Progenitor cell of endocrine pancreas (in vitro differentiated cells): ENCODE data around the gene PCDHGA7. TPM values are rescaled to one million over a fixed set of nuclear protein-coding genes. Genes with fewer than 3 reads are reported as not detected.

Experiments used
- DNase-seq: peaks from one replicate; pipeline ENCODE4 v3.0.0; 2021; ENCODE audit warnings: low spot score; ENCODE audit not compliant: unreplicated experiment
- H3K27ac Mint-ChIP-seq: 2 replicates; pipeline ENCODE4 v1.8.0; 2021; ENCODE audit warnings: mild to moderate bottlenecking, moderate library complexity, mixed read lengths
- H3K27me3 Mint-ChIP-seq: 2 replicates; pipeline ENCODE4 v1.8.0; 2021; ENCODE audit warnings: mixed read lengths
- H3K36me3 Mint-ChIP-seq: 2 replicates; pipeline ENCODE4 v1.8.0; 2022; ENCODE audit warnings: mixed read lengths; ENCODE audit not compliant: insufficient read depth
- H3K4me1 Mint-ChIP-seq: 2 replicates; pipeline ENCODE4 v1.8.0; 2021; ENCODE audit warnings: low read depth, mixed read lengths
- H3K4me3 Mint-ChIP-seq: 2 replicates; pipeline ENCODE4 v1.8.0; 2021; ENCODE audit warnings: low read depth, mild to moderate bottlenecking, moderate library complexity, mixed read lengths
- H3K9me3 Mint-ChIP-seq: 2 replicates; pipeline ENCODE4 v1.8.0; 2021; ENCODE audit warnings: low read depth, mixed read lengths
- total RNA-seq: library from RNA; stranded (reverse); gene quantifications from 2 replicates; pipeline ENCODE4 v1.2.1, GENCODE V29; 2021
- TF ChIP-seq, protein P1 (sequence below): fragments of 200-600 bp; sonication (generic); IDR thresholded peaks from one replicate; pipeline ENCODE4 v1.5.0; 2021; ENCODE audit warnings: antibody characterized with exemption, mild to moderate bottlenecking; ENCODE audit not compliant: unreplicated experiment

The PCDHGA7 gene
- total RNA-seq, 1 donor from 2014 or later: 0.41 TPM

DNA sequence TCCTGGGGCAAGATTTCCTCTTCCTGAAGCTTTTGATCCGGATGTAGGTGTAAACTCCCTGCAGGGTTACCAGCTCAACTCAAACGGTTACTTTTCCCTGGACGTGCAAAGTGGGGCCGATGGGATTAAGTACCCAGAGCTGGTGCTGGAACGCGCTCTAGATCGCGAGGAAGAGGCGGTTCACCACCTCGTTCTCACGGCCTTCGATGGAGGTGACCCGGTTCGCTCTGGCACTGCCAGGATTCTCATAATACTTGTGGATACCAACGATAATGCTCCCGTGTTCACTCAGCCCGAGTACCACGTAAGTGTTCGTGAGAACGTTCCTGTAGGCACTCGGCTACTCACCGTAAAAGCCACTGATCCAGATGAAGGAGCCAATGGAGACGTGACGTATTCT, 26.9 kb upstream of the PCDHGA7 start:
- Mint-ChIP-seq H3K27me3 (no peaks in the 10 kb centered on the region), H3K4me1 (no peaks in the 10 kb centered on the region), H3K4me3 (no peak overlapping the region), H3K9me3 (peaks cover 42% of the 10 kb centered on the region), H3K27ac (no peak overlapping the region), H3K36me3 (peaks cover 14% of the 10 kb centered on the region)
- no peak for DNase-seq
- TF ChIP-seq, protein P1, sequence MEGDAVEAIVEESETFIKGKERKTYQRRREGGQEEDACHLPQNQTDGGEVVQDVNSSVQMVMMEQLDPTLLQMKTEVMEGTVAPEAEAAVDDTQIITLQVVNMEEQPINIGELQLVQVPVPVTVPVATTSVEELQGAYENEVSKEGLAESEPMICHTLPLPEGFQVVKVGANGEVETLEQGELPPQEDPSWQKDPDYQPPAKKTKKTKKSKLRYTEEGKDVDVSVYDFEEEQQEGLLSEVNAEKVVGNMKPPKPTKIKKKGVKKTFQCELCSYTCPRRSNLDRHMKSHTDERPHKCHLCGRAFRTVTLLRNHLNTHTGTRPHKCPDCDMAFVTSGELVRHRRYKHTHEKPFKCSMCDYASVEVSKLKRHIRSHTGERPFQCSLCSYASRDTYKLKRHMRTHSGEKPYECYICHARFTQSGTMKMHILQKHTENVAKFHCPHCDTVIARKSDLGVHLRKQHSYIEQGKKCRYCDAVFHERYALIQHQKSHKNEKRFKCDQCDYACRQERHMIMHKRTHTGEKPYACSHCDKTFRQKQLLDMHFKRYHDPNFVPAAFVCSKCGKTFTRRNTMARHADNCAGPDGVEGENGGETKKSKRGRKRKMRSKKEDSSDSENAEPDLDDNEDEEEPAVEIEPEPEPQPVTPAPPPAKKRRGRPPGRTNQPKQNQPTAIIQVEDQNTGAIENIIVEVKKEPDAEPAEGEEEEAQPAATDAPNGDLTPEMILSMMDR: no peak

DNA sequence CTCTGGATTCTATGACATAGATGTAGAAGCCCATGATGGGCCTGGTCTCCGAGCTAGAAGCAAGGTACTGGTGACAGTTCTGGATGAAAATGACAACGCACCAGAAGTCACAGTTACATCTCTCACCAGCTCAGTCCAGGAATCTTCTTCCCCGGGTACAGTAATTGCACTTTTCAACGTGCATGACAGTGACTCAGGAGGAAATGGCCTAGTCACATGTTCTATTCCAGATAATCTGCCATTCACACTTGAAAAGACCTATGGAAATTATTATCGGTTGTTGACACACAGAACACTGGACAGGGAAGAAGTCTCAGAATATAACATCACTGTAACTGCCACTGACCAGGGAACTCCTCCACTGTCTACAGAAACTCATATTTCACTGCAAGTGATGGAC, 26.4 kb upstream of the PCDHGA7 start:
- H3K9me3 Mint-ChIP-seq: peaks cover 47% of the 10 kb centered on the region
- TF ChIP-seq, protein P1: no peak
- no peak overlapping the region for H3K27ac Mint-ChIP-seq
- H3K27me3 Mint-ChIP-seq: no peaks in the 10 kb centered on the region
- H3K4me1 Mint-ChIP-seq: no peaks in the 10 kb centered on the region
- H3K36me3 Mint-ChIP-seq: peaks cover 19% of the 10 kb centered on the region
- H3K4me3 Mint-ChIP-seq: no peak overlapping the region
- DNase-seq: no peak

DNA sequence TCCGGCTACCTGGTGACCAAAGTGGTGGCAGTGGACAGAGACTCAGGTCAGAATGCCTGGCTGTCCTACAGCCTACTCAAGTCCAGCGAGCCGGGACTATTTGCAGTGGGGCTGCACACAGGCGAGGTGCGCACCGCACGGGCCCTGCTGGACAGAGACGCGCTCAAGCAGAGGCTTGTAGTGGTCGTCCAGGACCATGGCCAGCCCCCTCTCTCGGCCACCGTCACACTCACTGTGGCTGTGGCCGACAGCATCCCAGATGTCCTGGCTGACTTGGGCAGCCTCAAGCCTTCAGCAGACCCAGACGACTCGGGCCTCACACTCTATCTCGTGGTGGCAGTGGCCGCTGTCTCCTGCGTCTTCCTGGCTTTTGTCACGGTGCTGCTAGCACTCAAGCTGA, 25.6 kb upstream of the PCDHGA7 start:
- peaks cover 50% of the 10 kb centered on the region for H3K9me3 Mint-ChIP-seq
- H3K36me3 Mint-ChIP-seq: peaks cover 21% of the 10 kb centered on the region
- no peaks in the 10 kb centered on the region for H3K27me3 Mint-ChIP-seq
- no peak for DNase-seq
- H3K4me3 Mint-ChIP-seq: no peak overlapping the region
- H3K27ac Mint-ChIP-seq: no peak overlapping the region
- TF ChIP-seq, protein P1: no peak
- no peaks in the 10 kb centered on the region for H3K4me1 Mint-ChIP-seq

DNA sequence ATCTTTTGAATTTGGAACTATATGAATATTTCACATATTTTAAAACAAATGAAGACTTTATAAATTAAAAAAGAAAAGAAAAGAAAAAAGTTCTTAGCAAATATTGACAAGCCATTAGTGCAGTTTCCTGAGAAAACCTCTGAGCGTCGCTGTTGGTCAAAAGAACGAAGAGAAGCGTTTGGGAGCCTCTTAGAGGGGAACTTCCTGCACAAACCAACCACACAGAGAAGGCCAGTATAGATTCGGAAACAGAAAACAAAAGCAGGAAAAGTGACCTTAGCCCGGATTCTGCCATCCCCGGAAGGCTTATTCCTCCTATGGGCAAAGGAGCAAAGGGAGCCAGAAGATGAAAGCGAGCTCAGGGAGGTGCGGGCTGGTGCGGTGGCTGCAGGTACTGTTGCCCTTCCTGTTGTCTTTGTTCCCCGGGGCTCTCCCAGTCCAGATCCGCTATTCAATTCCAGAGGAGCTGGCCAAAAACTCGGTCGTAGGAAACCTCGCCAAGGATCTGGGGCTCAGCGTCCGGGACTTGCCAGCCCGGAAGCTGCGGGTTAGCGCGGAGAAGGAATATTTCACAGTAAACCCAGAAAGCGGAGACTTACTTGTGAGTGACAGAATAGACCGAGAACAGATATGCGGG, 22.6 kb upstream of the PCDHGA7 start, which contains the start of gene PCDHGB2:
PCDHGB2 (plus strand) TSS at position 205 of the 637 bp plus-strand sequence; CDS start at position 347, 142 bp downstream.
- TF ChIP-seq, protein P1: no peak
- Mint-ChIP-seq H3K4me3 (no peak within 1 kb of the TSS), H3K27ac (no peak within 1 kb of the TSS), H3K36me3 (peaks cover 22% of the 10 kb centered on the region), H3K4me1 (no peaks in the 10 kb centered on the region), H3K27me3 (no peaks in the 10 kb centered on the region), H3K9me3 (peaks cover 56% of the 10 kb centered on the region)
- no peak for DNase-seq

DNA sequence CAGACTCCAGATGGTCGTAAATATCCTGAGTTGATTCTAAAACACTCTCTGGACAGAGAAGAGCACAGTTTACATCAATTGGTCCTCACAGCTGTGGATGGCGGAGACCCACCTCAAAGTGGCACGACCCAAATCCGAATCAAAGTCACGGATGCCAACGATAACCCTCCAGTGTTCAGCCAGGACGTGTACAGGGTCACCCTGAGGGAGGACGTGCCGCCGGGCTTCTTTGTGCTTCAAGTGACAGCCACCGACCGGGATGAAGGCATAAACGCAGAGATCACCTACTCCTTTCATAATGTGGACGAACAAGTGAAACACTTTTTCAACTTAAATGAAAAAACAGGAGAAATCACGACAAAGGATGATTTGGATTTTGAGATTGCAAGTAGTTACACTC, 21.9 kb upstream of the PCDHGA7 start:
- Mint-ChIP-seq H3K4me1 (no peaks in the 10 kb centered on the region), H3K9me3 (peaks cover 60% of the 10 kb centered on the region), H3K36me3 (peaks cover 25% of the 10 kb centered on the region), H3K4me3 (no peak overlapping the region), H3K27me3 (no peaks in the 10 kb centered on the region), H3K27ac (no peak overlapping the region)
- TF ChIP-seq, protein P1: no peak
- no peak for DNase-seq
